ENCODE measurements around the gene NOL4L. TPM values are rescaled to one million over a fixed set of nuclear protein-coding genes. Genes with fewer than 3 reads are reported as not detected.

NOL4L gene
- total RNA-seq, 2 experiments from 2014 or later: 53.1 to 55.6 TPM

DNA sequence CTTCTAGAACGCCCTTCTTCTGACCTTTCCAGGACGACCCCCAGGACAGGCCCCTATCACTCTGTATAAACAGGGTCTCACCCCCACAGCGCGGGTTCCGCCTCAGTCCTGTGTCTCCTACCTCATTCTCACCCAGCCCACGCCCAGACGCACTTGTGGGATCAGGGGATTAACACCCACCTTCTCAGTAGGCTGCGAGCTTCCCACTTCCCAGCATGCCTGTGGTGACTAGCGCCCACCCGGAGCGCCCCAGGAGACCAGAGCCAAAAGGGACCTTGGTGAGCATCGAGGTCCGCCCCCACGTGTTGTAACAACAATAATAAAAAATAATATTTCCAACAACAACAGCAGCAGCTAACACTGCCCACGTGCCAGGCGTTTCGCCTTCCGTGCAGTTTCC is 40.9 kb upstream of the NOL4L start:
- Mint-ChIP-seq H3K27ac (no peak overlapping the region), H3K4me3 (no peak overlapping the region), H3K4me1 (ENCODE audit: low read depth) (peaks cover 7% of the 10 kb centered on the region), H3K9me3 (no peaks in the 10 kb centered on the region), H3K36me3 (ENCODE audit: low read depth) (no peaks in the 10 kb centered on the region), H3K27me3 (no peaks in the 10 kb centered on the region)
- Histone ChIP-seq H3K36me3 (ENCODE audit: insufficient read depth, low read length) (no peaks in the 10 kb centered on the region), H3K4me3 (ENCODE audit: low read length) (no peak overlapping the region), H3K27me3 (ENCODE audit: control insufficient read depth in 1 of 2, insufficient read depth in 2 of 2, low read length in 2 of 2) (peaks cover 0 to 9% of the 10 kb centered on the region in 2 experiments), H3K9me3 (ENCODE audit: control insufficient read depth in 1 of 2, insufficient read depth in 1 of 2, low read length in 2 of 2) (peaks cover 0 to 5% of the 10 kb centered on the region in 2 experiments), H3K27ac (ENCODE audit: low read depth in 1 of 2, low read length in 2 of 2) (no peak overlapping the region), H3K4me1 (ENCODE audit: insufficient read depth, low read length) (peaks cover 16% of the 10 kb centered on the region)
- ChIA-PET POLR2A (no interaction called here), CTCF (no interaction called here)
- no peak for ATAC-seq (ENCODE audit: poor library complexity)
- TF ChIP-seq, protein P1, sequence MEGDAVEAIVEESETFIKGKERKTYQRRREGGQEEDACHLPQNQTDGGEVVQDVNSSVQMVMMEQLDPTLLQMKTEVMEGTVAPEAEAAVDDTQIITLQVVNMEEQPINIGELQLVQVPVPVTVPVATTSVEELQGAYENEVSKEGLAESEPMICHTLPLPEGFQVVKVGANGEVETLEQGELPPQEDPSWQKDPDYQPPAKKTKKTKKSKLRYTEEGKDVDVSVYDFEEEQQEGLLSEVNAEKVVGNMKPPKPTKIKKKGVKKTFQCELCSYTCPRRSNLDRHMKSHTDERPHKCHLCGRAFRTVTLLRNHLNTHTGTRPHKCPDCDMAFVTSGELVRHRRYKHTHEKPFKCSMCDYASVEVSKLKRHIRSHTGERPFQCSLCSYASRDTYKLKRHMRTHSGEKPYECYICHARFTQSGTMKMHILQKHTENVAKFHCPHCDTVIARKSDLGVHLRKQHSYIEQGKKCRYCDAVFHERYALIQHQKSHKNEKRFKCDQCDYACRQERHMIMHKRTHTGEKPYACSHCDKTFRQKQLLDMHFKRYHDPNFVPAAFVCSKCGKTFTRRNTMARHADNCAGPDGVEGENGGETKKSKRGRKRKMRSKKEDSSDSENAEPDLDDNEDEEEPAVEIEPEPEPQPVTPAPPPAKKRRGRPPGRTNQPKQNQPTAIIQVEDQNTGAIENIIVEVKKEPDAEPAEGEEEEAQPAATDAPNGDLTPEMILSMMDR (IDR thresholded peaks at IDR 0.05): no peak
- no peak for DNase-seq
- intact Hi-C loops (cut with DNase I, micrococcal nuclease): no loop called here

DNA sequence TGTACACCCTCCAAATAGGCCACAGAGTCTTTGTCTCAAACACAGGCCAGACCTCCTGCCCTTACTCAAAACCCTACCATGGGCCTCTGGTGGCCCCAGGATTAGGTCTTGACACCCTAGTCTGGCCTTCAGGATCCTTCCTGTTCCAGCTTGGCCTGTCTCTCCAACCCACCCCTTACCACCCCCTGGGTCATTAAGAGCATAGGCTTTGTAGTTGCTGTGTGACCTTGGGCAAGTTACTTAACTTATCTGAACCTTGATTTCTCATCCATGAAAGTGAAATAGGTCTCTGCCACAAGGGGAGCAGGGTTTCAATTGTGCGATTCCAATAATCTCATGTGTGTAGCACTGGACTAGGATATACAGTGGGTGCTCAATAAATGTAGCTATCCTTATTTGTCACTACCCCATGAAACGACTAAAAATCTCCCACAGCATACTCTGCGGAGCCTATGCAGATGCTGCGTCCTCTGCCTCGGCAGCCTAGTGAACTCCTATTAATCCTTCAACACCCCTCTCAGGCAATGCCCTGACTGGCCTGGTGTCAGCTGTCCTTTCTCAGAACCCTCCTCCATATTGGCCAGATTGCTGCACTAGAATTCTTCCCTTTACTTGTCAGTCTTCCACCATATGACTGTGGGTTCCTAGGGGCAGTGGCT is 39.7 kb upstream of the NOL4L start:
- Histone ChIP-seq H3K4me1 (ENCODE audit: insufficient read depth, low read length) (peaks cover 16% of the 10 kb centered on the region), H3K27ac (ENCODE audit: low read depth in 1 of 2, low read length in 2 of 2) (no peak overlapping the region), H3K27me3 (ENCODE audit: control insufficient read depth in 1 of 2, insufficient read depth in 2 of 2, low read length in 2 of 2) (peaks cover 0 to 9% of the 10 kb centered on the region in 2 experiments), H3K36me3 (ENCODE audit: insufficient read depth, low read length) (no peaks in the 10 kb centered on the region), H3K9me3 (ENCODE audit: control insufficient read depth in 1 of 2, insufficient read depth in 1 of 2, low read length in 2 of 2) (peaks cover 0 to 5% of the 10 kb centered on the region in 2 experiments), H3K4me3 (ENCODE audit: low read length) (no peak overlapping the region)
- Mint-ChIP-seq H3K27me3 (no peaks in the 10 kb centered on the region), H3K36me3 (ENCODE audit: low read depth) (no peaks in the 10 kb centered on the region), H3K4me3 (no peak overlapping the region), H3K4me1 (ENCODE audit: low read depth) (peaks cover 7% of the 10 kb centered on the region), H3K27ac (no peak overlapping the region), H3K9me3 (no peaks in the 10 kb centered on the region)
- no peak for ATAC-seq (ENCODE audit: poor library complexity)
- CTCF ChIA-PET: no interaction called here
- DNase-seq: no peak
- TF ChIP-seq, protein P1 (IDR thresholded peaks at IDR 0.05): no peak
- intact Hi-C loops (cut with DNase I, micrococcal nuclease): no loop called here
- POLR2A ChIA-PET: no interaction called here

DNA sequence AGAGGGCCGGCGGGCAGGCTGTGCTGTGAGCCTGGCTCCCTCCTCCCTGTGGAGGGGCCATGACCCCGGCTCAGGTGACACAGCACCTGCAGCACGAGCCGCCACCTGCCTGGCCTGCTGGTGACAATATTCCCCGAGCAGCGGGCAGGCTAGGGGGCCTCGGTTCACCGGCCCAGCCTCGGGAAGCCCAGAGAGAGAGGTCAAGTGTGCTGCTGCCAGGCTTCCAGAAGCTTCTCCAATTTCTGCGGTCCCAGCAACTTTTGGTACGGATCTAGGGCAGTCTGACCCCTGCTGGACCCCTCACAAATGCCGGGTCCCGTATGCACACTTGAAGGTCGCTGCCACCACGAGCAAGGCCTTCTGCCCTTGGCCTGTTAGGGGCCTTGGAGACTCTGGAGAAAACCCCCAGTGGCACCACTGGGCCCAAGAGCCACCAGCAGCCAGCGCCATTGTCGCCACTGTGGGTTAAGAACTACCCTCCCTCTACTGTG is 38.6 kb upstream of the NOL4L start:
- ChIA-PET POLR2A (no interaction called here), CTCF (no interaction called here)
- peaks cover 0 to 9% of the 10 kb centered on the region in 2 experiments for H3K27me3 ChIP-seq (ENCODE audit: control insufficient read depth in 1 of 2, insufficient read depth in 2 of 2, low read length in 2 of 2)
- H3K4me3 ChIP-seq (ENCODE audit: low read length): no peak overlapping the region
- Mint-ChIP-seq H3K9me3 (no peaks in the 10 kb centered on the region), H3K4me1 (ENCODE audit: low read depth) (peaks cover 7% of the 10 kb centered on the region), H3K27ac (no peak overlapping the region), H3K27me3 (no peaks in the 10 kb centered on the region), H3K4me3 (no peak overlapping the region), H3K36me3 (ENCODE audit: low read depth) (no peaks in the 10 kb centered on the region)
- TF ChIP-seq, protein P1 (IDR thresholded peaks at IDR 0.05): no peak
- DNase-seq (no peak), ATAC-seq (ENCODE audit: poor library complexity) (no peak)
- H3K27ac ChIP-seq (ENCODE audit: low read depth in 1 of 2, low read length in 2 of 2): no peak overlapping the region
- no peaks in the 10 kb centered on the region for H3K36me3 ChIP-seq (ENCODE audit: insufficient read depth, low read length)
- intact Hi-C loops (cut with DNase I, micrococcal nuclease): no loop called here
- peaks cover 16% of the 10 kb centered on the region for H3K4me1 ChIP-seq (ENCODE audit: insufficient read depth, low read length)
- peaks cover 0 to 5% of the 10 kb centered on the region in 2 experiments for H3K9me3 ChIP-seq (ENCODE audit: control insufficient read depth in 1 of 2, insufficient read depth in 1 of 2, low read length in 2 of 2)
